GM19463 (cell line): ENCODE data around the gene SYNE2.
A peak's percentile ranks its signal among the peaks of the same experiment; 100 is the strongest.
"Not testable (repeated sequence)": the region's sequence is repeated elsewhere in the genome, so short reads cannot be mapped to it uniquely, and the experiment has no call there.

Source experiments
- ATAC-seq: cut with Tn5 transposase; IDR thresholded peaks from one replicate; pipeline ENCODE4 v1.9.1; 2021; ENCODE audit warnings: mild to moderate bottlenecking, moderate library complexity; ENCODE audit not compliant: unreplicated experiment

The SYNE2 gene

DNA sequence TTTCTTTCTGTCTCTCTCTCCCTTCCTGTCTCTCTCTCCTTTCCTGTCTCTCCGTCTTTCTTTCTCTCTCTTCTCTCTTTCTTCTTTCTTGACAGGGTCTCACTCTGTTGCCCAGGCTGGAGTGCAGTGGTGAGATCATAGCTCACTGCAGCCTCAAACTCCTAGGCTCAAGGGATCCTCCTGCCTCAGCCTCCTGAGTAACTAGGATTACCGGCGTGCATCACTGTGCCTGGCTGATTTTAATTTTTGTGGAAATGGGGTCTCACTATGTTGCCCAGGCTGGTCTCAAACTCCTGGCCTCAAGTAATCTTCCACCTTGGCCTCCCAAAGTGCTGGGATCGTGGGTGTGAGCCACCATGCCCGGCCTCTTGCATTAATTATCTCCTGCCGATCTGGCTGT, 358.1 kb downstream of the SYNE2 start:
- not testable (repeated sequence) for ATAC-seq

DNA sequence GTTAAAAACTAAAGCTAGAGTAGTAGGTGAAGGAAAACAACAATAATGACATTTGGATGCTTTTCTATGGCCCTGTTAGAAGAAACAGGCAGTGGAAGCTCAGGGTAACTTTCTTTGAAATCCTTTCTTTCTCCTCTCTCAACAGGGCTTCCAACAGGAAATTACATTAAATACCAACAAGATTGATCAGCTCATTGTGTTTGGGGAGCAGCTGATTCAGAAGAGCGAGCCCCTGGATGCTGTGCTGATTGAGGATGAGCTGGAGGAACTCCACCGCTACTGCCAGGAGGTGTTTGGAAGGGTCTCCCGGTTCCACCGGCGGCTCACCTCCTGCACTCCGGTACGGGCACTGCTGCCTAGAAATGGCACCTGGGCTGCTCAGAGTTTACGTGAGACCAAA, 359.9 kb downstream of the SYNE2 start:
- no peak for ATAC-seq

DNA sequence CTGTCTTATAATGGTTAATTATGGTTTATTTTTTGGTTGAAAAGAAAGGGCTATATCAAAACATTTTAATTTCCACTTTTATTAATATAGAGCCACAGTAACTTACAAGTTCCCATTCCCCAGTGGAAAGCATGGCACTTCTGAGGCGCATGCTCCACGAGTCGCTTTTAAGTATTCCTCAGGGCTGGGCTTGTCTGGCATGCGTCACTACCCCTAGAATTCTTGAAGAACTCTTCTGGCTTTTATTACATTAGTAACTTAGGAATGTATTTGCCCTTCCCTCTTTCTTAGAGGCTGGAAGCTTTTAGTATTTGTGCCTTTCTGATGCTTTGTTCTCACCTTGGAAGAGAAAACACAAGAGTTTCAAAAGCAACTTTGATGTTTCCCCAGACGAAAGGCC, 360.3 kb downstream of the SYNE2 start:
- ATAC-seq: no peak

DNA sequence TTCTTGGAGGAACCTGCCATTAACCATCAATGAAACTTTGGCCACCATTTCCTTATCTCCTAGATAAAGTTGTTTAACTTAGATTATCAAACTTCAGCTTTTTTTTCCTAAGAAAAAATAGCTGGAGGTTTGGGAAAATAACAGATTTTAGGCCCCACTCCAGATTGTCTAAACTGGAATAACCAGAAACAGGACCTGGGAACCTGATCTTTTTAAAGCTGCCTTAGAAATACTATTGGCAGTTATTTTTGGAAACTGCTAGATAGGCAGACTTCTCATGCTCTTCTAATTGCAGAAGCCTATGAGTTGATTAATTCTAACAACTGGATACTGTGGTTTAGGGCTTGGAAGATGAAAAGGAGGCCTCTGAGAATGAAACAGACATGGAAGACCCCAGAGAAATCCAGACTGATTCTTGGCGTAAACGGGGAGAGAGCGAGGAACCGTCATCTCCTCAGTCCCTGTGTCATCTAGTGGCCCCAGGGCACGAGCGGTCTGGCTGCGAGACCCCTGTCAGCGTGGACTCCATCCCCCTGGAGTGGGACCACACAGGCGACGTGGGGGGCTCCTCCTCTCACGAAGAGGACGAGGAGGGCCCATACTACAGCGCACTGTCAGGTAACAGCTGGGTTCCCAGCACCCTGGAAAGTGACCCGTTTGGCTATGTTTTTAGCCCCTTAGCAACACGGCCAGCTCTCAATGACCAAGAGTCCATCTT, 361.2 kb downstream of the SYNE2 start:
- no peak for ATAC-seq

DNA sequence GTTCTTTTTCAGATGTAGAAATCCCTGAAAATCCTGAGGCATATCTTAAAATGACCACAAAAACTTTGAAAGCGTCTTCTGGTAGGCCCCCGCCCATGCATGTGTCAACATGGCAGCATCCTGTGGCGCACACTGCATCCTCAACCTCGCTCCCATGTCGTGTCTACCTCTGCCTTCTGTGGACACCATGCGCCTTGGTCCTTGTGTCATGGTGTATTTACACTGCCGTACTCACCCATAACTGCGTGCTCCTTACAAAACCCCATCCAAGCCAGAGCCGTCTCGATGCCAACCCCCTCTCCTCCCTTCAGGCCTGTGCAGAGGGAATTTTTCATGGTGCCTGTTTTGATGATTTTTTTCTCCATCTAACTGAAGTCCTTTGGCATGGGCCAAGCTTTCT, 362.5 kb downstream of the SYNE2 start:
- ATAC-seq: no peak

DNA sequence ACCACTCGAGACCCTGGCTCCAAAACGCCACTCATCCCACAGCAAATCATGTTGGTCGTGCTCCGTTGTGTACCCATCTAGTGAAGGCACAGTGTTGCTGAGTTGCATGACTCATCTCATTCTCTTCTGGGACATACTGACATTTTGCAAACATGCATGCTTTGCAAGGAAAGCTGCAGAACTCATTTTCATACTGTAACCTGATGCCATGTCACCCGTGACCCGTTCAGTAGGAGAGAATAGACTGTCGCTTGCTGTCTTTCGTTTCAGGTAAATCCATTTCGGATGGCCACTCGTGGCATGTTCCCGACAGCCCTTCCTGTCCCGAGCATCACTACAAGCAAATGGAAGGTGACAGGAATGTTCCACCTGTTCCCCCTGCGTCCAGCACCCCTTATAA, 363.2 kb downstream of the SYNE2 start:
- ATAC-seq: no peak

DNA sequence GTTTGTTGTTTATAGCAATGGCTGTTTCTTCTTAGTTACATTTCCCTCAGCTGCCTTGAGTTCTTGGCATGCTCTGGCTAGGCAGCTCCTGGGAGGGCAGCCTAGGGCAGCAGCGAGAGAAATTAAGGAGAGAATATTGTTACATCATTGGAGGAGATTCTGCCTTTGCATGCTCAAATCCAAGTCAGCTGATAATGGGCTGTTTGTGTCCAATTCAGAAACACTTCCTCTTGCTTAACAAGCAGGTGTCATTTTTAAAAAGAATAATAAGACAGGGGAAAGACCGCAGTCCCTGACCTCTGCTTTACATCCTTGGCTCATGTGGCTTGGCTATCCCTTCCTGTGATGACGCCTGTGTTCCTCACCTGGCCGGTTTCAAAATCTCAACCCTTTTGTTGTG, 364.5 kb downstream of the SYNE2 start:
- ATAC-seq: peak; percentile 56

DNA sequence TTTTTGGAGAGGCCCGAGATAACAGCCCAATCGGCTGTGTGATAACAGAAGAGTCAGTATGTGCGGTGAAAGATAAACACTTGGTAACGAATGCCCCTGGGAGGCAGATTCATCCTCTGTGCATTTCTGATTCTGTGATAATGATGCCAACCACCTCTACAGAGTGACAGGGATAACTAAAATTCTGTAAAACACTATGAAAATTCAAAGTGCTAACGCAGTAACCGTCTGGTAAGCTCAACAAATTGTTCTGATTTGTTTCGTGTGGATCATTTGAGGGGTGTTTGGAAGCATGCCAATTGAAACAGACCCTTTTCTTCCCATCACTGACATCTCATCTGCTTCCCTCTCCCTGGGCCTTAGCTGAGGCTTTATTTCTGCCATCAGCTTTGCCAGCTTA, 365.0 kb downstream of the SYNE2 start:
- ATAC-seq: peak; percentile 14

DNA sequence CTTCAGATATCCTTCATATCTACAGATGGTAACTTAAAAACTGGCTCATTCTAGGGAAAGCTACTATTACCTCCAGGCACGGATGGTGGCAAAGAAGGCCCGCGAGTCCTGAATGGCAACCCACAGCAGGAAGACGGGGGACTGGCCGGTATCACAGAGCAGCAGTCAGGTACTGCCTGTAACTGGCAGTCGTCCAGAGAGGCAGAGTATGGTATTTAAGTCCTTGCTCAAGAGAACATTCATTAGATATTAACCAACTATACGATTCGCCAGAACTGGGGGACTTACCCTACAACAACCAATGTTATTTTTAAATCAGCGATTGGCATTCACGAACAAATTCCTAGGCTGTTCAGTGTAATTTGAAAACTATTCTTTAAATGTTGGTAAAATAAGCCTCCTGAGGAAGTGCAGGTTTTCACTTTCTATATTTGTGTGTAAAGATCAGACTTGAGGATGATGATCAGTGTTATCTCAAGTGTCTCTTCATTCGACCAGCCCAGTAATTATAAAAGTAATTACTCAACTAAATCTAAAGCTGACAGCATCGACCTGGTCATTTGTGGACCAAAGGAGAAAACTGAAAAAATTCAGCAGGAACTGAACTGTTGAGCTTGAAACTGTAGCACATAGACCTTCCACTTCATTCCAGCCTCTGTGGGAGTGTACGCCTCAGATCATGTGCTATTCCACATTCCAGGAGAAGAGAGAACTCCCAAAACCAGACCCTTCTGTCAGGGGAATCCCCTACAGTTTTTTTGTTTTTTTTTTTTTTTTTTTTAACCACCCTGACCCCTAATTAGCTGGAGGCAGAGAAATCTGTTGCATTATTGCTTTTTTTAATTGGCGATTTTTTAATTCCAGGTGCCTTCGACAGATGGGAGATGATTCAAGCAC, 365.8 kb downstream of the SYNE2 start:
- no peak for ATAC-seq

DNA sequence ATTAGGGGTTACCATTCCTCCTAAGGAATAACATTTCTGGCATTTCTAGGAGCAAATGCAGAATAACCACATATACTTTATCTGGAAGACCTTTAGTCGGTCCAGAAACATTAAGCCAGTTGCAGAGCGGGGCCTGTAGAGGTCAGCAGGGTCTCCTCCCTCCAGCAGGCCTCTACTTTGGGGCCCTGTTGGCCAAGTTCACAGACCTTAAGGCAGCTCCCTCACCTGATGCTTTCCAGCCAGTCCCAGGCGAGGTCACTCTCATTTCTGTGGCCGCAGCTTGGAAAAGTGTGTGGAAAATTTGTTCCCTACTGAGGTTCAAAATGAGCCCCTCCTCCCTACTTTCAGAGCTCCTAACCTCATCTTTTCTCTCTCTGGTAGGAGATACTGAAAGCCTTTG, 367.3 kb downstream of the SYNE2 start:
- ATAC-seq: no peak

DNA sequence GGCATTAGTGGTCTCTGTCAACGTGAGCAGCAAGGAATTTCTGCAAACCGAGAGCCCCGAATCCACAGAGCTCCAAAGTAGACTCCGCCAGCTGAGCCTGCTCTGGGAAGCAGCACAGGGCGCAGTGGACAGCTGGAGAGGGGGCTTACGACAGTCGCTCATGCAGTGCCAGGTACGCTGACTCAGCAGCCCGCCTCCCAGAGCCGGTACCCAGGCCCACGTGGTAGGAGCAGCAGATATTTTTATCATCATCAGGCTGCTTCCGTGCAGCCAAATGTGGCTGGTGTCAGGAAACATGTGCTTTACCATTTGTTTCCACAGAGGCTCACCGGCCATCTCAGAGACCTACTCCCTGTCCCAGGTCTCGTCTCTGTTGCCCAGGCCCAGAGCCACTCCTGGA, 367.7 kb downstream of the SYNE2 start:
- no peak for ATAC-seq

DNA sequence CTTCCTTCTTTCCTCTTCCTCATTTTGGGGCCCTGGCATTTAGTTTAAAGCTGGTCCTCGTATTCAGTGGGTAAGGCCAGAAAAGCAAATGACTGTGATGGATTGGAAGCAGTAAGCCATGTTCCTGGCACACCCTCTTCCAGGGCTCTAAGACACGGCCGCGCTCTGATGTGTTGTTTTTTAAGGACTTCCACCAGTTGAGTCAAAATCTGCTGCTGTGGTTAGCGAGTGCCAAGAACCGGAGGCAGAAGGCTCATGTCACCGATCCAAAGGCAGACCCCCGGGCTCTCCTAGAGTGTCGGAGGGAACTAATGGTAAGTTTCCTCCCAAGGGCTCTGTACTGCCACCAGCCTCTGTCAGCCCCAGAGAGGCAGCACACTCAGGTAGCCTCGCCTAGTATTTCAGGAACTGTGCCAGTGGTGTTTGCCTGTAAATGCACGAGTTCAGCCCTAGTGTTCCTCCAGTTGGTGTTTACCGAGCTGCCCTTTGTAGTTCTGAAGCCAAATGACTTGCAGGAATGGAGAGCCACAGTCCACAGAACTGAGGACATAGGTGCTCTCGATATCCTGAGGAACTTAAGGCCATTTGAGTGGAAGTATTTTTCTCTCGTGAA, 368.7 kb downstream of the SYNE2 start:
- no peak for ATAC-seq

DNA sequence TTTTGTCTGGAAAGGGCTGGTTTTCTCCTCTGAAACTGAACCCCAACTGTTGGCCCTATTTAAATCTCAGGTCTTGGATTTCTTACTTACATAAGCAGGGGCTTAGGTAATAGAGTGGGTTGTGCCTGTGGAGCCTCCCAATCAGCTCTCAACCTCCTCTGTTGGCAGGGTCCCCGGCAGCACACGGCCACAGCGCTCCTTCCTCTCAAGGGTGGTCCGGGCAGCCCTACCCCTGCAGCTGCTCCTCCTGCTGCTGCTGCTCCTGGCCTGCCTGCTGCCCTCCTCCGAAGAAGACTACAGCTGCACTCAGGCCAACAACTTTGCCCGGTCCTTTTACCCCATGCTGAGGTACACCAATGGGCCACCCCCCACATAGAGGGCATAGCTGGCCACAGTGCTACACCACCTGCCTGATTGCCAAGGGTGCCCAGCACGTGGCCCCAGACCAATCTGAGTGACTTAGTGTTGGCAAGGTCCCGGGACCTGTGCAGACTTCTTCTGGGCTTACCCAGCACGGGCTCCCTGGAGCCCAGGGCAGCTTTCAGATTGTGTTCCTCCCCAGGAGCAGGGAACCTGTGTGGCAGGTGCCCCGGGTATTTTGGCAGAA, 372.4 kb downstream of the SYNE2 start:
- ATAC-seq: no peak

DNA sequence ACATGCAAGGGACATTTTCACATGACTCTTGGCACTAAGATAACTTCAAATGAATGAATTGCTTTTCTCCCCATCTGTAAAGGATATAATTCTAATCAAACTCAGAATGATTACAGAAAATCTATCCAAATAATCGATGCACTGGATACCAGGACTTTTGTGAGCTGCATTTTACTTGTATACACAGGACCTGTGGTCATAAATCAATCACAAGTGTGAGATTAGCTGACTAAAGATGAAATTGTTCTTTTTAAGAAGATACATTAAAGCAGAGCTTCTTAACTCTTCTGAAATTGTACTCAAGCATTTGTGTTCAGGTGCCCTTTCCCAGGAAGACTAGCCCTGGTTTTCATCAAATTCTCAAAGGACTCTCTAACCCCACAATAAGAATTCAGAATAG, 375.1 kb downstream of the SYNE2 start:
- no peak for ATAC-seq

DNA sequence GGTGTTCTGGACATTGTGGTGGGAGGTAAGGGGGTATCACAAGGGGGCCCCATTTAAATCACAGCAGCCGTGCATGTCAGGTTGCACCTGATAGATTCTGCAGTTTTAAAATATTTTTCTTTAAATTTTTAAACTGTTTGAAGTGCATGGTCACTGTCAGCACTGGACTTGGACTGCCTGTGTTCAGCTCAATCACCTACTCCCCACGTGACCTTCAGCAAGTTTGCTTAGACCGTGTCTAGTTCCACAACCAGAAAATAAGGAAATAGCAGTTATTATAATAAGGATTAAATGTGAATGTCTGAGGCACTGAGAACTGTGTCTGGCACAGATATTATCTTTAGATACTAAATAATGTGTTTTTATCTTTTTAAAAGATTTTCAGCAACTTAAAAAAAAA, 376.7 kb downstream of the SYNE2 start:
- no peak for ATAC-seq

DNA sequence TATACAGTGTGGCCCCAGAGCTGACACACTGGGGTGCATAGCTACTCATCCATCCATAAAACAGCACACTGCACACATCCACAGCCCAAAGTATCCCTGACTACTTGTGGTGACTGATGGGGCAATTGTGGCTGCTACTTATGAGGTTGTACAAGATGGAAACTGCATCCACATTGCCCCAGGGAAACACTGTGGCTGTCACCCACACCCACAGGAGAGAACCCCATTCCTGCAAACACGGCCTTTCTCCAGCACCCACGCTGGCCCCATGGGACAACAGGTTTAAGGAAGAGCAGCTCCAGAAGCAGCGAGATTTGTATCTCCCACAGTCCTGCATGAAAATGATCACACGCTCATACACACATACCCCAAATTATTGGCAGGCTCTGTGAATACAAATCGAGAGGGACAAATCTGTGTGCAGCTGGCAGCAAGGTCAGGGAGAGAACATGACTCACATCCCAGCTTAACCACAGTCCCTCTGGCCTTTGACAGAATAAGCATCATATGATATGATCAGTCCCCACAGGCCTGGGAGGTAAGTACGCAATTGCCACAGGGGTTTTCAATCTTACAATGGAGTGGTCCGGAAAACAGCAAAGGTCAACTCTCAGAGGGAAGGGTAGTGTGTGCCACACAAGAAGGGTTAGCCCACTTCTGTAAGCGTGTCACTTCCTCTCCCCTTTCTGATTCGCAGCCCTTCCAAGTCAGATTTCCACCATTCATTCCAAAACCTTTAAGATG, 379.5 kb downstream of the SYNE2 start:
- peak; percentile 56 for ATAC-seq

DNA sequence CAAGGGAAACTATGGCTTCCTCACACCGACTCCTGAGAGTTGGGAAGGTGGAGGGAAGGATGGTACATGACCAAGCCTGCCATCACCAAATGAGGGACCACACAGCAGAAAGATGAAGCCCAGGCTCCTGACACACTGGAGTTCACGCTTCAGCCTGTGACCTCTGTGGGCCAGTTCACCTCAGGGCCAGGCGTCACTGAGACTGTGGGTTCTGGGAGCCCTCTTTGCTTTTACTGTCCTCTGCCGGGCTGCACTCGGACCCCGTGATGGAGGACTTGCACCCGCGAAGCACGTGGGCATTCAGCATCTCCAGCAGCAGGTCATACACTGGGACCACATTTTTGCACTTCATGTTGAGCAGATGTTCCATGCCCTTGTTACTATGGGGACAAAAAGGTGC, 380.1 kb downstream of the SYNE2 start:
- ATAC-seq: no peak

DNA sequence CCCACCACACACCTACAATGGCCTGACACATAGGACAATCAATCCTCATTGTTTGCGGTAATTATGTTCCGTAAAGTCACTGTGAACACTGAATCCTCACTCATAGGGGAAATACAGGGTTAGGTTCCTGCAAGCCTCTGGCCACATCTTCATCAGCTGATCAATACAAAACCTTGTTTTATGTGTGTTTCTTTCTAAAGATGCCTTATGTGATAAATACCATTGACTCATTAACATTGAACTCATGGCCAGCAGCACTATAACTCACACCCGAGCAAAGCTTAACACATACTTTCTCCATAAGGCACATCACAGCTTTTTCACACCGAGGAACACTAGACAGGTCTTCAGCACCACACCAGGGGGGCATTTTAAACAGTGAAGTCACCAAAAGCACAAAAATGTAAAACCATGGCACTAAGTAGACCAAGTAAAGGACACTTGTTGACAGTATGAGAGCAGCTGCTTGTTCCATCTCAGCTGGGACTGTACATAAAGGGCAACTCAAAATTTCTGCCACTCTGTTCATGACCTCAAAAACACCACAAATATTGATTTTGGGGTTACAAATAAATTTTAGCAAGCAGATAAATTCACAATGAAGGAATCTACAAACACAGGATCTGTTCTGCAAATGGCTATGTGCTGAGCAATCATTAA, 380.9 kb downstream of the SYNE2 start:
- ATAC-seq: no peak

DNA sequence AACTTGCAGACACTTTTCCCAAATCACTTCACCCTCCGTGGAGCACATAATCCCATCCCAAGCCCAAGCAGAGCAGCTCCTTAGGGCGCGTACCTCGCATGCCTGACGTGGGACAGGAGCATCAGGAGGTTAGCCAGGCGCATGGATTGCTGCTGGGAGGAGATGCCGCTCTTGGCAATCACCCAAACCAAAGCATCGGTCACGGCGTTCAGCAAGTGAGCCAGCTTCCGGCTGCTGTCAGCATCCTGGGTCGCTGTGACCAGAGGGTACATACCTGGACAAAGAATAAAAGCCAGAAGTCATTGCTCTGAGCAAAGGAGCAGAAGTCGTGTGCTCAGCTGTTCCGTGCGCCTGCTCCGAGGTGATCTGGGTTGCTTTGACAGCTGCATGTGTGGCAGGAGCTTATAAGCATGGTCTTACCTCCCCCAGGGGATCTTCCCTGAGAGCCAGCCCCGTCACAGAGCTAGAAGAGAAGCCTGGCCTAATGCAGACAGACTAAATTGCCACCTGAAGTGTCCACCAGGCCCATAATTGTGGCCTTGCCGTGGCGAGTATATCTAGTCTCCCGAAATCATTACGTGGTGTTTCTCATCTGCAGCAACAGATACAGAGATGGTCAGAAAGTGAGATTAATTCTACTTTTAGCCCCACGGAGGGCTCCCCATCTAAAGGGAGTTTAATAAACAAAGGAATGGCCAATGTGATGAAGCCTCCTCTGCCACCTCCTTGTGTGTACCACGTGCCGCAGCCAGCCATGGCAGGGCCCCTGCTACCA, 382.3 kb downstream of the SYNE2 start:
- no peak for ATAC-seq
